Measurements from ENCODE around the gene SERINC2. TPM values are rescaled to one million over a fixed set of nuclear protein-coding genes. Genes with fewer than 3 reads are reported as not detected.

The SERINC2 gene
- total and polyA plus RNA-seq, 4 donors = 4.9 to 66.4 (median 38.7) TPM

DNA sequence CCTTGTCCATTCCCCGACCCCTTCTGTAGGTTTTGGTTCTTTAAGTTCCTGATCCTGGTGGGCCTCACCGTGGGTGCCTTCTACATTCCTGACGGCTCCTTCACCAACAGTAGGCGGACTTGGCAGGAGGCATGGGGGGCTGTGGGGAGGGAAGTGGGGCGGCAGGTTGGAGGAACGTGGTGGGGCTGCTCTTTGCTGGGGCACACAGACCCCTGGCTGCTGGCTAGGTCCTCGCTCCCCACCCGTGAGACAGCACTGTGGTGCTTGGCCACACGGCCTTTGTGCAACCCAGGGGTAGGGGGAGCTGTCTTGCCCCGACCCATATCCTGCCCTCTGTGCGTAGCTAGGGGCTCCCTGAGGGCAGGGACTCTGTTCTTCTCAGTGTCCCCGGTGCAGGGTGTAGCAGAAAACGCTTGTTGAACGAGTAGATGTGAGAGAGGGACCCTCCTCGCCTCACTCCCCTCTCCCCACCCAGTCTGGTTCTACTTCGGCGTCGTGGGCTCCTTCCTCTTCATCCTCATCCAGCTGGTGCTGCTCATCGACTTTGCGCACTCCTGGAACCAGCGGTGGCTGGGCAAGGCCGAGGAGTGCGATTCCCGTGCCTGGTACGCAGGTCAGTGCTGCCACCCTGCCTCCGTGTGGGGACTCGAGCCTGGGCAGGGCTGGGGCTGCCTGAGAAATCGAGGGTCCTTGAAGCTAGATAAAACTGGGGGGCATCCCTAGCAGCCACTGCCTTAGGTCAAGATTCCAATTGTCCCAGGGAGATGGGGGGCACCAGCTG, 12.5 kb downstream of the SERINC2 start:
- H3K27ac ChIP-seq (ENCODE audit: low read depth in 1 of 2, low read length in 2 of 2) = no peak overlapping the region
- no peaks in the 10 kb centered on the region for H3K27me3 ChIP-seq (ENCODE audit: control insufficient read depth in 4 of 4, insufficient read depth in 4 of 4, low read length in 3 of 4)
- TF ChIP-seq RXRA (IDR thresholded peaks at IDR 0.05) = no peak
- no peak overlapping the region for H3K9ac ChIP-seq (ENCODE audit: low read depth in 1 of 2, low read length in 2 of 2)
- no peak overlapping the region for H3K4me3 ChIP-seq (ENCODE audit: low read depth in 1 of 3, low read length in 3 of 3)
- 92% methylated on average over 28 of the region's 28 CpGs for WGBS
- DNase-seq (ENCODE audit: low spot score) = no peak
- H3K36me3 ChIP-seq (ENCODE audit: control insufficient read depth in 4 of 4, insufficient read depth in 3 of 4, low read depth in 1 of 4, low read length in 3 of 4) = peaks cover 0 to 17% (median 2%) of the 10 kb centered on the region in 4 donors
- H3K9me3 ChIP-seq (ENCODE audit: control insufficient read depth in 4 of 4, low read length in 3 of 4) = no peaks in the 10 kb centered on the region
- H3K4me1 ChIP-seq (ENCODE audit: control insufficient read depth in 4 of 4, insufficient read depth in 4 of 4, low read length in 3 of 4) = peaks cover 0 to 10% (median 3%) of the 10 kb centered on the region in 4 donors

DNA sequence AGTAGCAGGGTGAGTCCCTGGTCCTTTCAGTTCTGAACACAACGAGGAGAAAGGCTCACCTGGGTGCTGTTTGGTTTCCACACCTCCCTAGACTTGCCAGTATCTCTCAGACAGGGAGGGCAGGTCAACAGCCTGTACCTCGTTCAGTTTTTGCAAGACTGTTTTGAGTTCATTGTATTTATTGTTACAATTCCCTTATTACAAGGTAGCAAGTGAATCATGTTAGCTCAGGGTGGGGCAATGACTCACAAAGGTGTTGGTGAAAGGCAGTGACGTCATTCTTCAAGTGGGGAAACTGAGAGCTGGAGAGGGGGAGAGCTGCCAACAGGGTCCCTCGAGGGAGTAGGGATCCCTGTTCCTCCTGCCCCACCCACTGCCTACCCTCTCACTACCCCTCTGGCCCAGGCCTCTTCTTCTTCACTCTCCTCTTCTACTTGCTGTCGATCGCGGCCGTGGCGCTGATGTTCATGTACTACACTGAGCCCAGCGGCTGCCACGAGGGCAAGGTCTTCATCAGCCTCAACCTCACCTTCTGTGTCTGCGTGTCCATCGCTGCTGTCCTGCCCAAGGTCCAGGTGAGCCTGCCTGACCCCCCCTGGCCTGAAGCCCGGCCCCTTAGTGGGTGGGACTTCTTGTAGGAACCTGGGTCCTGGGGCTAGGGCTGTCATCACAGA, 13.4 kb downstream of the SERINC2 start:
- no peak overlapping the region for H3K27ac ChIP-seq (ENCODE audit: low read depth in 1 of 2, low read length in 2 of 2)
- no peaks in the 10 kb centered on the region for H3K27me3 ChIP-seq (ENCODE audit: control insufficient read depth in 4 of 4, insufficient read depth in 4 of 4, low read length in 3 of 4)
- TF ChIP-seq YY1 (IDR thresholded peaks at IDR 0.05) (no peak), JUND (IDR thresholded peaks at IDR 0.05) (no peak), SP1 (IDR thresholded peaks at IDR 0.05) (no peak), FOXA1 (IDR thresholded peaks at IDR 0.05) (no peak), GABPA (IDR thresholded peaks at IDR 0.05 in 1 of 2, conservative IDR thresholded peaks at IDR 0.05 in 1 of 2) (no peak), FOXA2 (IDR thresholded peaks at IDR 0.05) (no peak), TAF1 (conservative IDR thresholded peaks at IDR 0.05) (no peak), EGR1 (IDR thresholded peaks at IDR 0.05; ENCODE audit: low read depth in 2 of 2) (no peak), NR2F2 (IDR thresholded peaks at IDR 0.05) (no peak), HNF4G (IDR thresholded peaks at IDR 0.05) (no peak), HNF4A (conservative IDR thresholded peaks at IDR 0.05) (no peak)
- TF ChIP-seq, protein P1, sequence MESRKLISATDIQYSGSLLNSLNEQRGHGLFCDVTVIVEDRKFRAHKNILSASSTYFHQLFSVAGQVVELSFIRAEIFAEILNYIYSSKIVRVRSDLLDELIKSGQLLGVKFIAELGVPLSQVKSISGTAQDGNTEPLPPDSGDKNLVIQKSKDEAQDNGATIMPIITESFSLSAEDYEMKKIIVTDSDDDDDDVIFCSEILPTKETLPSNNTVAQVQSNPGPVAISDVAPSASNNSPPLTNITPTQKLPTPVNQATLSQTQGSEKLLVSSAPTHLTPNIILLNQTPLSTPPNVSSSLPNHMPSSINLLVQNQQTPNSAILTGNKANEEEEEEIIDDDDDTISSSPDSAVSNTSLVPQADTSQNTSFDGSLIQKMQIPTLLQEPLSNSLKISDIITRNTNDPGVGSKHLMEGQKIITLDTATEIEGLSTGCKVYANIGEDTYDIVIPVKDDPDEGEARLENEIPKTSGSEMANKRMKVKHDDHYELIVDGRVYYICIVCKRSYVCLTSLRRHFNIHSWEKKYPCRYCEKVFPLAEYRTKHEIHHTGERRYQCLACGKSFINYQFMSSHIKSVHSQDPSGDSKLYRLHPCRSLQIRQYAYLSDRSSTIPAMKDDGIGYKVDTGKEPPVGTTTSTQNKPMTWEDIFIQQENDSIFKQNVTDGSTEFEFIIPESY (IDR thresholded peaks at IDR 0.05) = no peak
- TF ChIP-seq, protein P2, sequence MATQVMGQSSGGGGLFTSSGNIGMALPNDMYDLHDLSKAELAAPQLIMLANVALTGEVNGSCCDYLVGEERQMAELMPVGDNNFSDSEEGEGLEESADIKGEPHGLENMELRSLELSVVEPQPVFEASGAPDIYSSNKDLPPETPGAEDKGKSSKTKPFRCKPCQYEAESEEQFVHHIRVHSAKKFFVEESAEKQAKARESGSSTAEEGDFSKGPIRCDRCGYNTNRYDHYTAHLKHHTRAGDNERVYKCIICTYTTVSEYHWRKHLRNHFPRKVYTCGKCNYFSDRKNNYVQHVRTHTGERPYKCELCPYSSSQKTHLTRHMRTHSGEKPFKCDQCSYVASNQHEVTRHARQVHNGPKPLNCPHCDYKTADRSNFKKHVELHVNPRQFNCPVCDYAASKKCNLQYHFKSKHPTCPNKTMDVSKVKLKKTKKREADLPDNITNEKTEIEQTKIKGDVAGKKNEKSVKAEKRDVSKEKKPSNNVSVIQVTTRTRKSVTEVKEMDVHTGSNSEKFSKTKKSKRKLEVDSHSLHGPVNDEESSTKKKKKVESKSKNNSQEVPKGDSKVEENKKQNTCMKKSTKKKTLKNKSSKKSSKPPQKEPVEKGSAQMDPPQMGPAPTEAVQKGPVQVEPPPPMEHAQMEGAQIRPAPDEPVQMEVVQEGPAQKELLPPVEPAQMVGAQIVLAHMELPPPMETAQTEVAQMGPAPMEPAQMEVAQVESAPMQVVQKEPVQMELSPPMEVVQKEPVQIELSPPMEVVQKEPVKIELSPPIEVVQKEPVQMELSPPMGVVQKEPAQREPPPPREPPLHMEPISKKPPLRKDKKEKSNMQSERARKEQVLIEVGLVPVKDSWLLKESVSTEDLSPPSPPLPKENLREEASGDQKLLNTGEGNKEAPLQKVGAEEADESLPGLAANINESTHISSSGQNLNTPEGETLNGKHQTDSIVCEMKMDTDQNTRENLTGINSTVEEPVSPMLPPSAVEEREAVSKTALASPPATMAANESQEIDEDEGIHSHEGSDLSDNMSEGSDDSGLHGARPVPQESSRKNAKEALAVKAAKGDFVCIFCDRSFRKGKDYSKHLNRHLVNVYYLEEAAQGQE (IDR thresholded peaks at IDR 0.05) = no peak
- TF ChIP-seq, protein P3, sequence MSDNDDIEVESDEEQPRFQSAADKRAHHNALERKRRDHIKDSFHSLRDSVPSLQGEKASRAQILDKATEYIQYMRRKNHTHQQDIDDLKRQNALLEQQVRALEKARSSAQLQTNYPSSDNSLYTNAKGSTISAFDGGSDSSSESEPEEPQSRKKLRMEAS (IDR thresholded peaks at IDR 0.05) = no peak
- TF ChIP-seq, protein P4, sequence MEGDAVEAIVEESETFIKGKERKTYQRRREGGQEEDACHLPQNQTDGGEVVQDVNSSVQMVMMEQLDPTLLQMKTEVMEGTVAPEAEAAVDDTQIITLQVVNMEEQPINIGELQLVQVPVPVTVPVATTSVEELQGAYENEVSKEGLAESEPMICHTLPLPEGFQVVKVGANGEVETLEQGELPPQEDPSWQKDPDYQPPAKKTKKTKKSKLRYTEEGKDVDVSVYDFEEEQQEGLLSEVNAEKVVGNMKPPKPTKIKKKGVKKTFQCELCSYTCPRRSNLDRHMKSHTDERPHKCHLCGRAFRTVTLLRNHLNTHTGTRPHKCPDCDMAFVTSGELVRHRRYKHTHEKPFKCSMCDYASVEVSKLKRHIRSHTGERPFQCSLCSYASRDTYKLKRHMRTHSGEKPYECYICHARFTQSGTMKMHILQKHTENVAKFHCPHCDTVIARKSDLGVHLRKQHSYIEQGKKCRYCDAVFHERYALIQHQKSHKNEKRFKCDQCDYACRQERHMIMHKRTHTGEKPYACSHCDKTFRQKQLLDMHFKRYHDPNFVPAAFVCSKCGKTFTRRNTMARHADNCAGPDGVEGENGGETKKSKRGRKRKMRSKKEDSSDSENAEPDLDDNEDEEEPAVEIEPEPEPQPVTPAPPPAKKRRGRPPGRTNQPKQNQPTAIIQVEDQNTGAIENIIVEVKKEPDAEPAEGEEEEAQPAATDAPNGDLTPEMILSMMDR (IDR thresholded peaks at IDR 0.05; ENCODE audit: low read depth, low read length, missing input control) = no peak
- TF ChIP-seq, protein P5, sequence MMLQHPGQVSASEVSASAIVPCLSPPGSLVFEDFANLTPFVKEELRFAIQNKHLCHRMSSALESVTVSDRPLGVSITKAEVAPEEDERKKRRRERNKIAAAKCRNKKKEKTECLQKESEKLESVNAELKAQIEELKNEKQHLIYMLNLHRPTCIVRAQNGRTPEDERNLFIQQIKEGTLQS (IDR thresholded peaks at IDR 0.05) = no peak
- H3K4me3 ChIP-seq (ENCODE audit: low read depth in 1 of 3, low read length in 3 of 3) = no peak overlapping the region
- H3K9me3 ChIP-seq (ENCODE audit: control insufficient read depth in 4 of 4, low read length in 3 of 4) = no peaks in the 10 kb centered on the region
- peaks cover 0 to 9% (median 1%) of the 10 kb centered on the region in 4 donors for H3K4me1 ChIP-seq (ENCODE audit: control insufficient read depth in 4 of 4, insufficient read depth in 4 of 4, low read length in 3 of 4)
- WGBS = 82% methylated on average over 14 of the region's 14 CpGs
- peaks cover 0 to 17% (median 2%) of the 10 kb centered on the region in 4 donors for H3K36me3 ChIP-seq (ENCODE audit: control insufficient read depth in 4 of 4, insufficient read depth in 3 of 4, low read depth in 1 of 4, low read length in 3 of 4)
- no peak overlapping the region for H3K9ac ChIP-seq (ENCODE audit: low read depth in 1 of 2, low read length in 2 of 2)
- DNase-seq (ENCODE audit: low spot score) = no peak

Data from liver (tissue), 9 donors.